Measurements from ENCODE around the gene SLMAP.

The SLMAP gene

DNA sequence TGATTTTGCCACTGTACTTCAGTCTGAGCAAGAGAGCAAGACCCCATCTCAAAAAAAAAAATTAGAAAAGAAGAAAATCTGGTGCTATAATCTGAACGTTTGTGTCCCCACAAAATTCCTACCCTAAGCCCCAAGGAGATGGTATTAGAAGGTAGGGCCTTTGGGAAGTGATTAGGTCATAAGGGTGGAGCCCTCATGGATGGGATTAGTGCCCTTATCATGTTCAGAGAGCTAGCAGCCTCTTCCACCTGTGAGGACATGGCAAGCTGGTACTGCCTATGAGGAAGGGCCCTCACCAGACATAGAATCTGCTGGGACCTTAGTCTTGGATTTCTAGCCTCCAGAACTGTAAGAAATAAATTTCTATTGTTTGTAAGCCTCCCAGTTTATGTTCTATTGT lies 201.7 kb downstream of the SLMAP start:
- in situ Hi-C loops (cut with MboI; ENCODE audit: low sequenced_read_pairs) = no loop called here

DNA sequence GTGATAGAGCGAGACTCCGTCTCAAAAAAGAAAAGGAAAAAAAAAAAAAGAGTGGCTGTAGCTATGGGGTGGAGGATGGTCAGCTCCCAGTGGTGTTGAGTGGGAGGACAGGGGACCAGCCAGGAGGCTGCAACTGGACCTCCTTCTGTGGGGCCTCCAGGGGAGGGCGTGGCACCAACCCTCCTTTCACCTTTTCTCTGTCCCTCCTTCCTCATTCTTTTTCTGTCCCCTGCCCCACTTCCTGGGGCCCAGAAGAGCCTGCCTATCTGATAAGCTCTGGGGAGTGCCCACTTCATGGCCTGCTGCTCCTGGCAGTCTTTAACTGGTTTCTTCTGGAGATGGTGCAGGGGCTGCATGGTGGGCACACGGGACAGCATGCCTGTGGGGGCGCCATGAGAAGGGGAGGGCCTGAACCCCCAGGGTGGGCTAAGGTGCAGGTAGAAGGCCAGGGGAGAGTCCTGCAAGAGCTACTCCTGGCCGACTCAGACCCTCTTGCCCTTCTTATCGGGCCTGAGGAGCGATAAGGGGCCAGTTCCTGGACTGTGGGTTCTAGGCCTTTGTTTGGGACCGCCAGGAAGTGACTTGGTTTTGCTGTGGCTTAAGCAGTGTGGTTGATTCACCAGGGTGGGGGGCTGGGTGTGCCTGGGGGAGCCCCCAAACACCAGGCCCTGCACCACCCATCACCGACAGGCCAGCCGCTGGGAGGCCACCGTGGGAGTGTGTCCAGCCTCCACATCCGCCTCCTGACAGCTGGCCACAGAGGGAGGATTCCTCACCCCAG lies 202.7 kb downstream of the SLMAP start:
- in situ Hi-C loops (cut with MboI; ENCODE audit: low sequenced_read_pairs) = no loop called here

GRCh38 chr3:57959423-57960173 lies 203.5 kb downstream of the SLMAP start:
- in situ Hi-C loops (cut with MboI; ENCODE audit: low sequenced_read_pairs) = no loop called here

- in situ Hi-C loops (cut with MboI; ENCODE audit: low sequenced_read_pairs) = no loop called here
These were observed 204.0 kb downstream of the SLMAP start for GRCh38 chr3:57960174-57960505.

DNA sequence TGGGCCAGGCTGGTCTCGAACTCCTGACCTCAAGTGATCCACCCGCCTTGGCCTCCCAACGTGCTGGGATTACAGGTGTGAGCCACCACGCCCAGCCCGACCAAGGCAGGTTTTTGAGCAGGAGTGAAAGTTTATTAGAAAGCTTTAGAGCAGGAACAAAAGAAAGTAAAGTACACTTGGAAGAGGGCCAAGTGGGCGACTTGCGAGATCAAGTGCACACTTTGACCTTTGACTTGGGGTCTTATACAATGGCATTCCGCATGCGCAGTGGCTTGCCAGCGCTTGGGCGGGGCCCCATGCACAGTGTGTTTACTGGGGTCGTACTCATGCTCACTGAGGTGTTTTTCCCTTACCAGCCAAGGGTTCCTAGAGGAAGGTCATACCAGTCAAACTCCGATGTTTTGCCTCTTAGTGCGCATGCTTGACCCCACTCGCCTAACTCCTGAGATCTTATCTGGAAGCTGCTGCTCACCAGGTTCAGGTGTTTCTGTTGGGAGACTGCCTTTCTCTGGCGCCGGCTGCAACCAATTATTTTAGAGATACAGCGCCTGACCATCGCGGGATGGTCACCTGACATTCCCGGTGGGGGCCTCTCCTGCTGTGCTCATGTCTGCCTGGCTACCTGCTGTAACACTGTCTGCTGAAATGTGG lies 205.2 kb downstream of the SLMAP start:
- in situ Hi-C loops (cut with MboI; ENCODE audit: low sequenced_read_pairs) = no loop called here

DNA sequence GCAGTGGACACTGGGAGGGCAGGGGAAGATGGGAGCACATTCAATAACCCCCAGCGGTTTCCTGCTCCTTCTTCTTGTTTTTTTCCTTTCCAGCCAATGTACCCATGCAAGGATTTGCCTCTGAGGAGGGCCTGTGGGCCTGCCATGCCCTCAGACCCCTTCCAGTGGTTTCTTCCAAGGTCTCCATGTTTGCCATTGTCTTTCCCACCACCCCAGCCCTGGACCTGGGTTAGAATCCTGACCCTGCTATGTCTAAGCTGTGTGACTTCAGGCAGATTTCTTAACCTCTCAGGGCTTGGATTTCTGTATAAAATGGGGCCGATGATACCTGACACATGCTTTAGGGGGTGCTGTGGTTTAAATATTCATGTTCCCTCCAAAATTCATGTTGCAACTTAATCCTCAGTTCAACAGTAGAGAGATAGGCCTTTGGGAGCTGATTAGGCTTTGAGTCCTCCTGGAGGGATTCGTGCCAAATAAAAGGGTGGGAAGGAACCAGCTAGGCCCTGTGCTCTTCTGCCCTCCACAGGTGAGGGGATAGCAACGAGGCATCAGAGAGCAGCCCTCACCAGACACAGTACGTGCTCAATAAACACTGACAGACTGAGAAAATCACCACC lies 205.8 kb downstream of the SLMAP start:
- in situ Hi-C loops (cut with MboI; ENCODE audit: low sequenced_read_pairs) = no loop called here

DNA sequence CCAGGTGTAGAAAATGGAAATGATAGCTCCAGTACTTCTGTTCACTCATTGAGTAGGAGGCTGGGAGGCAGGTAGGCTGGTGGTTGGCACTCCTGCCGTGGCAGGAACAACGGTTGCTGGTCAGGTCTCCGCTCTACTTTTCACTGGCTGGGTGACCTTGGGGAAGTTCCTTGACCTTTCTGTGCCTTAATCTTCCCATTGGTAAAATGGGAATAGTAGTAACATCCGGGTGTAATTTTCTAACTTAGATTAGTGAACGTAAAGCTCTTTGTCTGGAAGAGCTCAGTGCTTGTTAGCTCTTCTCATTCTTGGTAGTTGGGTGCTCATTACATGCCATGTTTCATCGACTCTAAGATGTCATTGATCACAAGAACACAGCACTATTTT lies 206.3 kb downstream of the SLMAP start:
- in situ Hi-C loops (cut with MboI; ENCODE audit: low sequenced_read_pairs) = no loop called here

- in situ Hi-C loops (cut with MboI; ENCODE audit: low sequenced_read_pairs) = no loop called here
These were observed 207.8 kb downstream of the SLMAP start for GRCh38 chr3:57963811-57964346.

DNA sequence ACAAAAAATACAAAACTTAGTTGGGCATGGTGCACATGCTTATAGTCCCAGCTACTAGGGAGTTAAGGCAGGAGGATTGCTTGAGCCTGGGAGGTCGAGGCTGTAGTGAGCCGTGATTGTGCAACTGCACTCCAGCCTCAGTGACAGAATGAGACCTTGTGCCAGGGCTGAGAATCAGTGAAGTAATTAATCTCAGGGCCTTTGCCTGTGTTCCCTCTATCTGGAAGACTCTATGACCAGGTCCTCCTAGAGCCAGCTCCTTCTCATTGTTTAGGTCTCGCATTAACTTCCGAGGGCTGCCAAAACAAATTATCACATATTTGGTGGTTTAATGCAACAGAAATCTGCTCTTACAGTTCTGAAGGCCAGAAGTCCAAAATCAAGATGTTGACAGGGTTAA lies 210.7 kb downstream of the SLMAP start:
- in situ Hi-C loops (cut with MboI; ENCODE audit: low sequenced_read_pairs) = no loop called here

- in situ Hi-C loops (cut with MboI; ENCODE audit: low sequenced_read_pairs) = no loop called here
These were observed 211.5 kb downstream of the SLMAP start for GRCh38 chr3:57967590-57967989.

DNA sequence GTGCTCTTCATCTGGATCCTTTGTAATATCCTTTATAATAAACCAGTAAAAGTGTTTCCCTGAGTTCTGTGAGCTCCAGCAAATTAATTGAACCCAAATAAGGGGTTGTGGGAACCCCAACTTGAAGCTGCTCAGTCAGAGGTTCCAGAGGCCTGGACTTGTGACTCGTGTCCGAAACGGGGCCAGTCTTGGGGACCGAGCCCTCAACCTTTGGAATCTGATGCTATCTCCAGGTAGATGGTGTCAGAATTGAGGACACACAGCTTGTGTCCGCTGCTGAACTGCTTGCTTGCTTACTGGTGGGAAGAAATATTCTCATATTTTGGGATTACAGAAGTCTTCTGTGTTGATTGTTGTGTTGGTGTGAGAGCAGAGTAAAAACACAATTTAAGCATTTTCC lies 212.4 kb downstream of the SLMAP start:
- in situ Hi-C loops (cut with MboI; ENCODE audit: low sequenced_read_pairs) = no loop called here

- in situ Hi-C loops (cut with MboI; ENCODE audit: low sequenced_read_pairs) = no loop called here
These were observed 215.9 kb downstream of the SLMAP start for GRCh38 chr3:57971975-57972374.

DNA sequence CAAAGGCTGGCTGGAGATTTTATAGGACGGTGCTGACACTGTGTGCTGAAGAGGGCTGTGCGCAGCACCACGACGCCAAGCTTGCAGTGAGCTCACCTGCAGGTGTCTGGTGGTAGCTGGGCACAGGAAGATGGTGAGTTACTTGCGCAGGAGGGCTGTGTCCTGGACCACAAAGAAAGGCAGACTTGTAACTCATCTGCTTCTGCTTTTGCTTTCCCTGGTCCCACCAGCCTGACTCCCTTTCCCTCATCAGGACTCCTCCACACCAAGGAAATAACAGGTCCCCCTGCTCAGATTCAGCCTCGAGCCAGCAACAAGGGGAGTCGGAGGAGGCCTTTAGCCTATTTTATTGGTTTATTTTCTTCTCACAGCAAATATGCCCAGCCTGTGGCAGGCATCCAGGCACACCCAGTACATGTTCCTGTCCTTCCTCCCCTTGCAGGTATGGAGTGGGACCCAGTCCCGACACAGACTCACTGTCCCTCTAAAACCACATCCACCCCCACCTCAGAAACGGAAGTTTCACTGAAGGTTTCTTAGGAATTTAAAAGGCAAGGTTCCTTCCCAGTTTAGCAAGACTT lies 216.5 kb downstream of the SLMAP start:
- in situ Hi-C loops (cut with MboI; ENCODE audit: low sequenced_read_pairs) = no loop called here

DNA sequence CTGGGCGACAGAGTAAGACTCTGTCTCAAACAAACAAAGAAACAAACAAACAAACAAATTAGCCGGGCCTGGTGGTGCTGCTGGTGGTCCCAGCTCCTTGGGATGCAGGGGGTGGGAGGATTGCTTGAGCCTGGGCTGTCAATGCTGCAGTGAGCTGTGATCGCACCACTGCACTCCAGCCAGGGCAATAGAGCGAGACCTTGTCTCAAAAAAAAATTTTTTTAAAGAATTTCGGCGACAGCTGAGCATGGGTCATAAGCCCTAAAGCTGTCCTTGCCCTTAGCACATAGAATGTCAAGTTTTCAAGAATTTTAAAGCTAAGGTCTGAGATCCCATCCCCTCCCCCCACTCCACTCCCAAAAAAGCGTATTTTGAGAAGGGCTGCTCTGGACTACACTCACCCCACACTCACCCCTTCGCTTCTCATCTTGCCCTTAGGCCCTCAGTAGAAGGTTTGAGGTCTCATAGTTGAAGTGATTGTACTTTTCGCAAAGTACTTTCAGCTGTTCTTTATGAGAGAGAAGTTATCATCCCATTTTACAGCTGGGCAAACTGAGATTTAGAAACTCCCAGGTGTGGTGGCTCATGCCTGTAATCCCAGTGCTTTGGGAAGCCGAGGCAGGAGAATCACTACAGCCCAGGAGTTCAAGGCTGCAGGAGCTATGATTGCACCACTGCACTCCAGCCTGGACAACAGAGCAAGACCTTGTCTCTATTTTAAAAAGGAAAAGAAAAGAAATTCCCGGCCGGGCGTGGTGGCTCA lies 217.8 kb downstream of the SLMAP start:
- in situ Hi-C loops (cut with MboI; ENCODE audit: low sequenced_read_pairs) = no loop called here

- in situ Hi-C loops (cut with MboI; ENCODE audit: low sequenced_read_pairs) = no loop called here
These were observed 218.8 kb downstream of the SLMAP start for GRCh38 chr3:57974796-57975388.

DNA sequence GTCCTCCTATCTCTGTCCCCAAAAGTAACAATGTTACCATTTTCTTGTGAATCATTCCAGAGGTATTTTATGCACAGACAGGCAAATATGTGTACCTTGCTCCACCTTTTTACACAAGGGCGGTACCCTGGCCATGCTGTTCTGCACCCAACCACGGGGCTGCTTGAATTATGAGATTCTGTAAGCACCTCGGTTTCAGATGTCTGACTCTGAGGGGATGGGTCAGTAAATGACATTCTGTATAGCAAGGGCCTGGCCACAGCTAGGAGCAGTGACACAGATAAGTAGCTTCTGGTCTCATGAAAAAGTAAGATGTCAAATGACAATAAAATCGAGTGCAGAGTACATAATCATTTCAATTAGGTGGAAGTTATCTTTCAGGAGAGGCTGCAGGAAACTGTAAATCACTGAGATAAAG lies 221.7 kb downstream of the SLMAP start:
- in situ Hi-C loops (cut with MboI; ENCODE audit: low sequenced_read_pairs) = no loop called here

DNA sequence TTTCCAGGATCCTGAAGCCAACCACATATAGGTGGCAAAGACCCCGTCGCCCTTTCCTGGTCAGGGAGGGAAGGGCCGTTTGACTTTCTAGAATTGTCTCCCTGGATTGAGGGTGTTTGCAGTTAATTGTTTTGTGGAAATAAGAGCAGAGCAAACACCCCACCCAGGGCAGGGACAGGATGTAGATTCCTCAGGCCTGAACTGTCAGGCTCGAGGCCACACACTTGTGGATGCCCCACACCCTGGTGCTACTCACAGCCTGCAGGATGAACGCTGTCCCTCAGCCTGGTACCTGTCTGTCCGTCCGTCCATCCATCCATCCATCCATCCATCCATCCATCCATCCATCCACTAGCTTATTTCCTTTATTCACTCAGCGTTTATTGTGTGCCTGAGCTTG lies 222.2 kb downstream of the SLMAP start:
- in situ Hi-C loops (cut with MboI; ENCODE audit: low sequenced_read_pairs) = no loop called here
